8988T (cell line): ENCODE results near the gene CACNA1C.

Experiments used
- DNase-seq: peaks from one replicate; pipeline ENCODE4 v3.0.0; 2011

Gene CACNA1C

DNA sequence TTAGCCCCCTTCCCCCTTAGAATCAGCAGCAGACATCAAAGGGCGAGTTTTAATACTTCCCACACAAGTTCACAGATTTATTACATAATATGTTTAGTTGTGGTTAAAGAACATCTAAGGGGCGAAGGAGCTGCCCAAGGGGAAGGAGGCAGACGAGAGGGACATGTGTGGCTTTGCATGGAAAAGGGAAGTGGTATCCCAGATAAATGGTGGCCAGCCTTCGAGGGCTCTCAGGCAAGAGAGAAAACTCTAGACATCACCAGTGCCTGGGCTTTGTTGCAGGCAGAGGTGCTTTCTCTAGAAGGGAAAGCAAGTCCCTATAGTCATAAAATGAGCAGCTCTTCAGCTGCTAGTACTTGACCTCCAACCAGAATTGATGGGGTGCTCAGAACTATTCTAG is 121.2 kb downstream of the CACNA1C start:
- no peak for DNase-seq

DNA sequence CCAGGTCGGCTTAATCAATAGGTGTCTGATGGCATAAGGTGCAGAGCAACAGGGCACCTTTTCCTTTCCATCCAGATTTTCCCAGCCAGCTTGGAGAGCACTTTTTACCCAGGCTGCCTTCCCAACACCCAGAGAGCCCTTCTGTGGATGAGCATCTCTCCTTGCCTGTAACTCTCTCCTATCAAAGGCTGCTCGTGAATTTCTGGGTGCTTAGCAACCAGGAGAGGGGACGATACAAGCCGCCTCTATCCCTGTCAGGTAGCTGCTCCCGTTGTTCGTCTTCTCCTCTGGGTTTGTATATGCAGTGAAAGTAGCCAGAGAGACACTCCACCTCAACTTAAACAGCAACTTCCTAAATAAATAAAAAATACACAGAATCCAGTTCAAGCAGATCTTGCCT is 124.2 kb downstream of the CACNA1C start:
- DNase-seq = no peak

DNA sequence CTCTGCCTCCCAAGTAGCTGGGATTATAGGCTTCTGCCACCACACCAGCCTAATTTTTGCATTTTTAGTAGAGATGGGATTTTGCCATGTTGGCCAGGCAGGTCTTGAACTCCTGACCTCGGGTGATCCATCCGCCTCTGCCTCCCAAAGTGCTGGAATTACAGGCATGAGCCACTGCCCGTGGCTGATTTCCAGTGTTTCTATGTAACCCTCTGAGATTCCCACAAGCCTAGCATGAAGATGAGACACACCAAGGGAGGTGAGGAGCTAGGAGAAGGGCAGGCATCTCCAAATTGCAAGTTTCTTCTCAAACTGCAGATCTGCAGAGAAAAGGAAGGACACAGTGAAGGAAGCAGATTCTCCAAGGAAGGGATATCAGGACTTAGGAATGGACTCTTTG is 125.0 kb downstream of the CACNA1C start:
- no peak for DNase-seq

DNA sequence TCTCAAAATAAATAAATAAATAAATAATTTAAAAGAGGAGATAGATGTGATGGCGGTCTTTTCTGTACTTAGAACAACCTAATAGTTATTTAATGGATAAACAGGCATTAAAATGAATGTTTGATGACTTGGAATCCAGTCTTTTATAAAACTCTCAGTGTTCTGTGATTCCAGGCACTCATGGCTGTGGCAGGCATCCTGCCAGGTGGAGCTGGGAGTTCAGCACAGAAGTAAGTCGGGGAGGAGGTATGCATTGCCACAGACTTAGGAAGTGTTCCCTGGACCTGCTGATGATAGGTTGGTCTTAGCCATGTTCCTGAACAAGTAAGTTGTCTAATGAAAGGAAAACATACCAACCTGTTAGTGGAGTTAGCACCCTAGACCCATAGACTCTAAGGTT is 126.3 kb downstream of the CACNA1C start:
- DNase-seq = no peak

DNA sequence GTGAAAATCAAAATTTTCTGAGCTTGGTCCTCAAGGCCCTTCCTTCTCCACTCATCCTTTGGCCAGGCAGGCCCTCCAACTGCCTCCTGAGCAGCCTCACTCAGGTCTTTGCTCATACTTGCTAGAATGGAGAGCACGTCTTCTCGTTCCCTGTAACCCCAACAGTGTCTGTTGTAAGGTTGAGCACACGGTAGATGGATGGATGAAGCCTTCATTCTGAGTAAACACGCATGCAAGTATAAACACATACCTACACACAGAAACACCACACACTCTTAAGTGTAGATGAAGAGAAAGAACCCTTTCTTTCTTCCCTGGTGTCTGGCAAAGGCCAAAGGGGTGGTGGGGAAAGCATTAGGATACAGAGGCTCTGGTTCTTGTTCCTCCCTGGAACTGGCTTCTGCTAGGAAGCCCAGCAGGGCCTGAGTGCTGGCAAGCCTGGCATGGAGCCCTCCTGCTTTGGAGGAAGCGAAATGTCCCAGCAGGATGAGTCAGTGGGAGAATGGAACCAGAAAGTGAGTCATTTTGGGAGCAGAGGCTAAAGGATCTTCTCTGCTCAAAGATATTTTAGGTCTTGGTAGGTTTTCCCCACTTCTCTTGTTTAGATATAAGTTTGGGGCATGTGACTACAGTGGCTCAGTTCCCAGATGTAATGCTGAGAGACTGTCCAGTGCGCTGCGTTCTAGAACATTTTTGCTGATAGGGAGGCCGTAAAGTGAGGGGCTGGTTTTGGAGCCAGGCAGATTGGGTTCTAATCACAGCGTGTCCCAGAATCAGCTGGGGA is 127.4 kb downstream of the CACNA1C start:
- DNase-seq = peak; percentile 41

DNA sequence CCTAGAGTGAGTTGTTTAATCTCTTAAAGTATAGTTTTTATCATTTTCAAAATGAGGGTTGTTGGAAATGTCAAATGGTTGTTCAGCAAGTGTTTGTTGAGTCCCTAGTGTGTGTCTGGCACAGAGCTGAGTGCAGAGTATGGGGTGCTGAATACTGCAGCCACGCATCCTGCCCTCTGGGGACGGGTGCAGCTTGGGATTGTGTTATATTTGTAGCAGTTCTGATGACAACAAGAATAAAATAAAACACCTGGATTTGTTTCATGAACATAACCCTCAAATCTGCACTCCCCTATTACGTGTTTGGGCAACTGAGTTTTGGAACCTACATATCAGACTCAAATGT is 127.9 kb downstream of the CACNA1C start:
- DNase-seq = no peak

DNA sequence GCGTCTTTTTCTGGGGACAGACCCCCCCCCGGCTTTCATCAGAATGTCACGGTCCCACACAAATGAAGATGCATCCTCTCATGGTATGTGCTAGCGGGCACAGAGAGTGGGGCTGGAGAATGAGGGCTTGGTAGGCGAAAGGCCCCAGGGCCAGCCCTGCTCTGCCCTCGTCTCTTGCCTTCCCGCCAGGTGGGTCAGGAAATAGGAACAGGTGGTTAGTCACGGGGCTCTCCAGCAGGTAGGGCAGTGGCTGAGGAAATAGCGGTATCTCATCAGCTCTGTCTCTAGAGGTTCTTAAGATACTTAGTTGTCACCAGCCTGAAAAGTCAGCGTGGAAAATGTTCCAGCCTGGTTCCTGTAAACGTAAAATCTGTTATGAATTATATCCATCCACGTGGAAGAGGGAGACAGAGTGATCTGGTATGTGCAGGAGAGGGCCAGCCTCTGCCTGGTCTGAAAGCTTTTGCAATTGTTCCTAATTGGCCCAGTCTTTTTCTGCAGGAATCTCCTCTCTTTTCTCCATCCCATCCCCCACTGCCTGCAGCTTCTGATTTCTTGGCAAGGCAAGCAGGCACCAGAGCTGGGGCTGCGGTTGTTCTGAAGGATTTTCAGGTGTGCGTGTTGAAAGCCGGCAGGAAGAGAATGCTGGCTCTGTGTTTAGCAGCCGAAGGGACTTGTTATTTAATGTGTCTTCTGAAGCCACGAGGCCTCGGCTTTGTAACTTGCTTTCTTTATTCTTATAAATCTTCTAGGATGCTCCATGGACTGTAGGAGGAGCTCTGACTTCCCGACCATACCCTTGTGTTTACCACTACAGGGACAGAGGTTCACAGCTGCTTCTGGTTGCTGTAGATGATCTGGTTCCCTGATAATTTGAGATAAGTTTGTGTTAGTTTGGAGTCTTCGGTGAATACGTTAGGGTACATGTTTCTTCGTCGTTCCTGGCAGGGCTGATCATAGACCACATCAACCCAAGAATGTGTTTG is 131.1 kb downstream of the CACNA1C start:
- no peak for DNase-seq

DNA sequence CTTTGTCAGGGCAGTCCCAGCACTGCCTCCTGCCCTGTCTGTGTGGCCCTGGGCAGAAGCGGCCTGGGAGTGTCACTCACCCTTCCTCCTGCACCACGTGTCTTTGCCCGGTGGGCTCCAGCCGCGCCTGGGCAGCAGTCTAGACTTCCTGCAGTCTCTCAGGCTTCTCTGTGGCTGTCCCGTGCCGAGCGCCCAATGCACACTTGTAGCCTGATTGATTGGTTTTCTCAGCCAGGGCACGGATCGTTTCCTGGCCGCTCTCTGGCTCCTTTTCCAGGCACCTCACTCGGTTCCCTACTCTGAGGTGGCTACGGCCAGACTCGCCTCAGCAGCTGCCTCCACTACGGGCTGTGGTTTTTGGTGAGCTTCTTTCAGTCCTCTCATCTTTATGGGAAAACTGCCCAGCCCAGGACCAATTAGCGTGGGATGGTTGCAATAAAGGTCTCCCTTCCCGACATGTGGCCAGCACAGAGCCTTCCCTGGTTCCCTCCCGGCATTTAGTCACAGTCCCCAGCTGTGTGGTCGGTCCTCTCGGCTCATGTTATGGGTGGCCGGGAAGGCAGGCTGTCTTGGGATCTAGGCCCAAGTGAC is 133.1 kb downstream of the CACNA1C start:
- DNase-seq = no peak

DNA sequence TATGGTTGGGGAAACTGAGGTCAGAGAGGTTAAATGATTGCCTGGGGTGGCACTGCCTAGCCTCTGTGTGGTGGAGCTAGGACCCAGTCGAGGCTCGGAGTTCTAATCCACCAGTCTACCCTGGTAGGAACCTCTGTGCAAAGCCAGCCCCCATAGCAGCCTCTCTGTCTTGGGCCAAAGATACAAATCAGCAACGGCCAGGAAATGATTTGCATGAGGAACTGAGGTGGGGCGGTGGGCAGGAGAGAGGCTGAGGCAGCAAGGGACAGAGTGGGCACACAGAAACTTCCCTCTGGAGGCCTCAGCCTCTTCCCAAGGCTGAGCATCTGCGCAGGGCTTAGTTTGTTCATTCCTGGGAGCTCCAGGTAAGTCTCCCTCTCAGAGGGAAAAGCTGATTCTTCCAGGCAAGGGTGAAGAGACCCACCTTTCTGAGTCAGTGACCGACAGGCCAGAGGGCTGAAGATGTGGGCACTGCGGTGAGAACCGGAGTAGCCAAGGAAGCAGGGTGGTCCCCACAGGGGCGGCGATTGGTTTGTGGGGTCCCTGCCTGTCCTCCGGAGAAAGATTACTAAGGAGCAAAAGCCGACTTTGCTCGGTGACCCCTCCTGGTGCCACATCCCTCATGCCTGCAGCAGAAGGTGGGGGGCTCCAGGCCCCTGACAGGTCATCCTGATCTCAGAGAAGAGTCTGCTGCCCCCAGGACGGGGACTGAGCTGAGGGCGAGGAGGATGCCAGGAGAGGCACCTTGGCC is 134.6 kb downstream of the CACNA1C start:
- no peak for DNase-seq

DNA sequence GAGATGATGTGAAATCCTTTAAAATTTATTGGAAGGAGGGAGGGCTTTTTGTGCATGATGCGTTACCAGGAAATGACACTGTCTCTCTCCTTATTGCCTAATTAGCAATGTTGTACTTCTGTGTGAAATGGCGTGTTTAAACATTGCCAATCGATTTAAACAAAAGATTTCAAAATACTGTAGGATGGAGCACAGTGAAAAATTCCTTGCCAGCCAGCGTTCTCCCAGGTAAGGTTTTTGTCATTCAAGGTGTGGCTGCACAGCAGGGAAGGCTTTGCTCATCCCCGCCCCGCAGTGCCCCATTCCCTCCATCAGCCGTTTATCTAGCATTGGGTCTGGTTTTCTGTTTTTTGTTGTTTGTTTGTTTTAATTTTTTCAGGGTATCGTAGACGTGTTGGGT is 137.3 kb downstream of the CACNA1C start:
- DNase-seq = no peak

DNA sequence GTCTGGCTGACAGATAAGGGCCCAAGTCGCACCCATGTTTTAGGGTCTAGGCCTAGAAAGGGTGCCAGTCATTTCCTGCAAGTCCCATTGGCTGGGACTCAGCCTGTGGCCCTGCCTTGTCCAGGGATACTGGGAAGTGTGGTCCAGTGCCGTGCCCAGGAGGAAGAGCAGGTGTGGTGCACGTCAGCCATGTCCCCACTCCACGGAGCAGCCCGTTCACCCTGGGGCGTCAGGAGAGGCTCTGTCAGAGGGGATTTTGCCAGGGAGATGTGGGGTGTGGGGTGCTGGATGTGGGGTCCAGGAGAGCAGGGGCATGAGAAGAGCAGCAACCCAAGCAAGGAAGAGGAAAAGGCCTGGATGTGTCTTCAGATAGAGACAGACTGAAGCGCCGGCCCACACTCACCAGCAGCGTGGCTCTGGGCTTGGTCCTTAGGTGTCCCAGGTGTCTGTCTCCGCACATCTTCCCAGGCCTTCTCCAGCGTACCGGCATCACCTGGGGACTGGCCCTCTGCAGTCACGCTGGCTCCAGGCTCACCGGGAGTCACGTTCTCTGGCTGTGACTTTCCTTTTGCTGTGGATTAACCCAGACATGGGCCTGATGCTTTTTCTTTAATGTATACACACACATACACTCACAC is 138.2 kb downstream of the CACNA1C start:
- no peak for DNase-seq

DNA sequence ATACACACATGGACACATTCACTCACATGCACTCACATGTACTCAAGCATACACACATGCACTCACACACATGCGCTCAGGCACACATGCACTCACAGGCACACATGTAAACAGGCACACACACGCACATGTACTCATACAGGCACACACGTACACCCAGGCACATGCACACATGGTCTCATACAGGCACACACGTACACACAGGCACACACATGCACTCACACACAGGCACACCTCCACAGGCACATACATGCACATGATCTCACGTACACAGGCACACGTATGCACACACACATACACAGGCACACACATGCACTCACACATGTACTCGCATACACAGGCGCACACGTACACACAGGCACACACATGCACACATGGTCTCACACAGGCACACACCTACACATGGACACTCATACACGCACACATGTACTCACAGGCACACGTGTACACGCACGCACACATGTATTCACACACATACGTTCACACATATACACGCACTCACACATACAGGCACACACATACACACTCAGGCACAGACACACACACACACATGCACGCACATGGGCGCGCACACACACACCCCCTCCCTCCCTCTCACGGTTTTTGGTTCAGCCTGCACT is 138.9 kb downstream of the CACNA1C start:
- no peak for DNase-seq

DNA sequence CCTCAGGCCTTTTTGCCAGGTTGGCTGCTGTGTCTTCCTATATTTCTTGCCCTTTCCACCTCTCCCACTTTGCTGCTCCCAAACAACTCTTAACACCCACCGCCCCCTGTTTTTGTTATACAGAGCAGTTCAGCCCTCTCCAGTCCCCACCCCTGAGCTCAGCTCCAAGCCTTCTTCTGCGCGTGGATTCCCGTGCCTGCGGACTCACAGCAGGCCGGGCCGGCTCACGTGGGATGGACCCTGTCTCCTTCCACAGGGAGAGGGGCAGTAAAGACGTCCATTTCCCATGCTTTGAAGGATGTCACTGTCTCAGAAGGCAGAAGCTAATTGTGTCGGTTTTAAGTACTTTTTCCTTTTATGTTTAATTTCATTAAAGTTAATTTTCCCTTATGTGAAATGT is 139.4 kb downstream of the CACNA1C start:
- DNase-seq = no peak

DNA sequence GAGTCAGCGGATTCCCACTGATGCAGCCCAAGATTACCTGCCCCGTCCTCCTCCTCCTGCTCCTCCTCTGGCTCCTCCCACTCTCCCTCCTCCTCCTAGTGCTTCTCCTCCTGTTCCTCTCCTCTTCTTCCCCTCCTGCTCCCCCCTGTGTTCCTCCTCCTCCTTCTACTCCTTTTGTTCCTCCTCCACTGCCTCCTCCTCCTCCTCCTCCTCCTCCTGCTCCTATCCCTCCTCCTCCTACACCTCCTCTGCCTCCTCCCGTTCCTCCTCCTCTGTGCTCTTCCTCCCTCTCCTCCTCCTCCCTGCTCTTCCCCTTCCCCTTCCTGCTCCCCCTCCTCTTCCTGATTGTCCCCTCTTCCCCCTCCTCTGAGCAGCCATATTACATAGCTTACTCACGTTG is 141.3 kb downstream of the CACNA1C start:
- DNase-seq = no peak

DNA sequence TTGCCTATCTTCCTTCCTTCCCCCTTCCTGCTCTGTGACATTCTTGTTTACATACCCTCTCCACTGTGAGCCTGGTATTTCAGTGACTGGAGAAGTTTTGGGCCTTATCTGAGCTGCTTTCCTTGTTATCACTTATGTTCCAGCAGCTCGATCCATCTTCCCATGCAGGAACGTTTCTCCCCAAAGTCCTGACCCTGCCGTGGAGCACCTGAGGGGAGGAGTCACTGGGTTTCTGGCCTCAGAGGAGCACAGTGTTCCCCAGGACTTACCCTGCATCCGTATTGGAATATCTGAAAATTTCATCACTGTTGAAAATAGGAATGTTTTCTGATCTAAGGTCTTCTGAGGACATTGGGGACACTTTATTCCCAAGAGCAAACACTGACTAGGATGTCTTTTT is 141.8 kb downstream of the CACNA1C start:
- no peak for DNase-seq

DNA sequence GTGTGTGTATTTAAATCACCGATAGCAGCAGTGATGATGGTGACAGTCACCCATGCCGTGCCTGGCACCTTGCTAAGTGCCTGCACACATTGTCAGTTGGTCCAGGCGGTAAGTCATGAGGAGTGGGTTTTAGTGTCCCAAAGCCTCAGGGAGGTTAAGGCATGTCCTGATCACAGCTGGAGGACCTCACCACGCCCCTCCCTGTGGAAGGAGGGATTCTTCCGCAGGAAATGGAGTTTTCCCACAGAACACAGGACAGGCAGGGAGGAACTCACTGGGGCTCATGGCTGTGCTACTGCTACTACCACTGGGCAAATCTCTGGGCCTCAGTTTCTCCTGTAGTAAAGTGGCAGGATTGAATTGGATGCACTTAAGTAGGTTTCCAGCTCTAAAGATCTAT is 142.3 kb downstream of the CACNA1C start:
- DNase-seq = no peak

DNA sequence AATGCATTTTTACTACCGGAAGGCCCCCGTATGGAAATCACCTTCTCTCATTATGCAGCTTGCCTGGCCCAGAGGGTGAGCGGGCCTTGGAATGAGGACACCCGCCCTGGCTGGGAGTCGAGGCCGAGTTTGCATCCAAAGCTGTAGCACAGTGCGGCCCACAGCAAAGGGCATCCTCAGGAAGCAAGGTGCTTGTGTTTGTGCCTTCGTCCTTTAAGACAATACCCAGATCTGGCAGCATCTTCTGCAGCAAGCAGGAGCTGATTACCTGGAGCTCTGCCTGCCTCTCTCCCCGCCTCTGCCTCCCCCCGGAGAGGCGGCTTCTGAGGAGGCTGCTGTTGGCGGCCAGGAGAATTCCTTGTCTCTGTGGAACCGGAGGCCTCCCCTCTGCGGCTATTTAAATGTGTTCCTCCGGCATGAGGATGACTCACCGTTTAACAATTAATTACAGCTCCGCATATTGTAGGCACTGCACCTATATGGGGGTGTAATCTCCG is 145.3 kb downstream of the CACNA1C start:
- DNase-seq = no peak

DNA sequence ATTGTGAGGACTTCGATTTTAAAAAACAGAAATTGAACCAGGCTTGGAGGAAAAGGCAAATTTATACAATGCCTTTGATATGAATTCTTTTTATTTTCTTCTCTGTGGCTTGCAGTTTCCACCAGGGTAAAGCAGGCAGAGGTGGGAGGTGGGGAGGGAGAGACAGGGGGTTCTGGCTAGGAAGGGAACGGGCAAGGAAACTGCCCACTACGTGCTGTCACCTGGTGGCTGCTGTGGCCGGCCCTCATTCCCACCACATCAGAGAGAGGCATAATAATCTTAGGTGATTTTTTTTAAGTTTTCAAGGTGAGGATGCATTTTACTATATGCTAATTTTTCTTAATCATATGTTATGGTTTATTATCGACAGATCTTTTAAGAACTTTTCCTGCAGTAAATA is 145.8 kb downstream of the CACNA1C start:
- no peak for DNase-seq

DNA sequence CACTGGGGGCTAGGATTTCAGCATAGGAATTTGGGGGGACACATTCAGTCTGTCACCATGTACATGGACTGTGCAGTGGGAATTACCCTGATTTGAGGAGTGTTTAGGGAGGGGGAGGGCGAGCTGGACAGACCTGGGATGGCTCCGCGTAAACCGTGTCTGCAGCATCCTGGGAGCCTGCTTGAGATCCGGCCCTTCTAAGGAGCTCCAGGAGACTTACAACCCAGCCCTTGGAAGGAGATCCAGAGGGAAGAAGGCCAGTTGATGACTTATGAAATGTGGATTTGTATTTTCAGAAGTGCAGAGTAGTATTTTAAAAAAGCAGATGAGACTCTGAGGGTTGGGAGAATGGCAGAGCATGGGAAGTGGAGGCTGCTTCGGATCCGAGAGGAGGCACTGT is 153.2 kb downstream of the CACNA1C start:
- DNase-seq = no peak

DNA sequence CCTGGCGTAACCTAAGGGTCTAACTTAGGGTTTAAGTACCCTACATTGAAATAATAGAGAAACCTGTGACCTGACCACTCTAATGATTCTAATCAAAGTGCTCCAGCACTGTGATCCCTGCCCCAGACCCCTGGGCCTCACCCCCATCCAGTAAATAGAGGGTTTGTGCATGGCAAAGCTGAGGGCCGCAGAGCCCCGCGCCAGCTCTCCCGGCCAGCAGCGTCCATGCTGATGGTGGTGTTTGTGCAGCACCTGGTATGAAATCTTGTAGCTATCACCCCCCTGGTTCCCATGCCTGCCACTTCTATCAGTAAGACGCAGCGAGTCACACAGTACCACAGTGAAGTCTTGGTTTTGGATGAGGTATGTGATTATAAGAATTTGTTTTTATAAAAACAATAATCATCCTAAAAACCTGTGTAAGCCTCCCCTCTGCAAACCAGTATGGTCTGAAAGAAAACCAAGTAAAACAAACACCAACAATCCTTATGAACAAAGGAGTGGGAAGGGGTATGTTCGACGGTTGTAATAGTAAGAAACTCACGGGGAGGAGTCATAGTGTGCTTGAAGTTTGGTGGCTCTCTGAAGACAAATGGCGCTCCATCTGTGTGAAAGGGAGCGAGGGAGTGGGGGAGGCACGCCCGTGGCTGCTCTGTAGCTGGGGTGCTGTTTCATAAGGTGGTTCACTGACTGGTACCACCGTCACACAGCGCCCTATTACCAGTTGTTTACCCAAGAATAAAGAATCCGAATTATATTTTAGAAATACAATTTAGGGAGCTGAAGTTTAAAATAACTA is 156.2 kb downstream of the CACNA1C start:
- DNase-seq = no peak

DNA sequence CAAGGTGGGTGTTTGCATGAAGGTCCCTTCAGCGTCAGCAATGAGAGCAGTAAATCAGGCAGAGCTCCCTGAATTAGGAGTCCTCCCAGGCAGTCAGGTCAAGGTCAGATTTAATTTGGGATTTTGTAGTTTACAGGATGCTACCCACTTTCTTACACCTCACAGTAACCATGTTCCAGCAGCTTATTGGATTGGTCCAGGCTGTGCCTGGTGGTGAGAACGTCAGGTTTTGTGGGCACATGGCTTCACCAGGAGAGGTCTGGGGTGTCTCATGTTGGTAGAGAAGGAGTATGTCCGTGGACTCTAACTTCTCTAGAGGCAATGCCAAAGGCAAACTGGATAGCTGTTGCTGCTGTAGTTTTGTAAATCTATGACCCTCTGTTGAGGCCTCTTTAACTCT is 158.3 kb downstream of the CACNA1C start:
- no peak for DNase-seq
